GM21390 (cell line): Measurements from ENCODE around the gene PLIN5.

Experiments used
- ATAC-seq: cut with Tn5 transposase; IDR thresholded peaks from one replicate; pipeline ENCODE4 v1.9.1; 2021; ENCODE audit not compliant: unreplicated experiment

Gene PLIN5

DNA sequence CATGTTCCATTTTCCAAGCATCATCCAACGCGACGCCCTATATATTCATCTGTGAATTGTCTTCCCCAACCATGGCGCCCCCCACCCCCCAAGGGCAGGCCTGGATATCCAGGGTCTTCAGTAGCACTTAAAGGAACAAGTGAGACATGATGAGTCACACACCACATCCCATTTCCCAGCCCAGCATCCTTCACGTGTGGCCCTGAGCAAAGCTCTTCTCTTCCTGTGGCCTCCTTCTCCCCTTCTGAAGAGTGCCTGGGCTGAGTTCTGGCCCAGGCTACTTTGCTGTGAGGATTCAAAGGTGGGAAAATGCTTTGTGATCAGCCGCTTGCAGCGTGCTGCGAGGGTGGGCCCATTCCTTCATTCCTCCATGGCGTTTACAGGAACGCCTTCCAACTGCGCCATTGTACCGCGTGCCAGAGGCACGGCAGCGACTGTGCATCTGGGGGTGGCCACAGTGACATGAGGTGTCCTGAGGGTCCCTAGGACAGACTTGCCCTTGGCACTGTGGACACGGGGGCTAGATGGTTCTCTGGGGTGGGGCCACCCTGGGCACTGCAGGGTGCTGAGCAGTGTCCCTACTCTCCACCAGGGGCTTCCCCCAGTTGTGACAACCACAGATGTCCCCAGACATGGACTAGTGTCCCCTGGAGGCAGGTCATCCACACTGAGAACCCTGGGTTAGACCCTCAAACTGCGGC lies 28.4 kb downstream of the PLIN5 start:
- ATAC-seq: no peak

DNA sequence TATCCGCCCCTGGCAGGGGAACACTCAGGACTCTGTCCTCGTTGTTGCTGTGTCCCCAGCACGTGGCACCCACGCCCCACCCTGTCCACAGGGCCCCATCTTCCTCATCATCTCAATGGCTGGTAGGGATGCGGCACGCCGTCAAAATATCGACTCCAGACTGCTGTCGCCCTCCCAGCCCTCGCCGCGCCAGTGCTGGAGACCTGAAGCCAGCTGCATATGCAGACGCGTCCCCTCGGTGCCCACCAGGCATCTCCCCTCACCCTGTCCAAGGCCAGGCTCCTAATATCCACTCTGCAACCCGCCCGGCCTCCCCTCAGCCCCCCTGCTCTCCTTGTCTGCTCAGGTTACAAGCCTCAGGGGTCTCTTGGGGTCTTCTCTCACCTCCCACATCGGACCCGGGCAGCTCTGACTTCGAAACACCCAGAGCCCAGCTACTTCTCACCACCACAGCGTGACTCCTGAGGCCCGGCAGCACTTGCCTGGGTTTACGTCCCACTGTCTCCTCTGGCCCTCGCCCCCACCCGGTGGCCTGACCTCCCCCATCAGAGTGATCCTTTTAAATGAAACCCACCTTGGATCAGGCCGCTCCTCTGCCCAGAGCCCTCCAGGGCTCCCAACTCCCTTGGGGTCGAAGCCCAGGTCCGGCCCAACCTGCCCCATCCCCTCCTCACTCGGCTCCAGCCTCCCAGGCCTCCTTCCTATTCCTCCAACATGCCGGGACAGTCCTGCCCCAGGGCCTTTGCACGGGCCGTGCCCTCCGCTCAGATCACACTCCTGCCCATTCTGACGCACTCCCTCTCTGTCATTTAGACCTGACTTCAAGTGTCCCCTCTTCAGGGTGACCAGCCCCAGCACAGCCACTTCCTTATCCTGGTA lies 29.2 kb downstream of the PLIN5 start:
- no peak for ATAC-seq

DNA sequence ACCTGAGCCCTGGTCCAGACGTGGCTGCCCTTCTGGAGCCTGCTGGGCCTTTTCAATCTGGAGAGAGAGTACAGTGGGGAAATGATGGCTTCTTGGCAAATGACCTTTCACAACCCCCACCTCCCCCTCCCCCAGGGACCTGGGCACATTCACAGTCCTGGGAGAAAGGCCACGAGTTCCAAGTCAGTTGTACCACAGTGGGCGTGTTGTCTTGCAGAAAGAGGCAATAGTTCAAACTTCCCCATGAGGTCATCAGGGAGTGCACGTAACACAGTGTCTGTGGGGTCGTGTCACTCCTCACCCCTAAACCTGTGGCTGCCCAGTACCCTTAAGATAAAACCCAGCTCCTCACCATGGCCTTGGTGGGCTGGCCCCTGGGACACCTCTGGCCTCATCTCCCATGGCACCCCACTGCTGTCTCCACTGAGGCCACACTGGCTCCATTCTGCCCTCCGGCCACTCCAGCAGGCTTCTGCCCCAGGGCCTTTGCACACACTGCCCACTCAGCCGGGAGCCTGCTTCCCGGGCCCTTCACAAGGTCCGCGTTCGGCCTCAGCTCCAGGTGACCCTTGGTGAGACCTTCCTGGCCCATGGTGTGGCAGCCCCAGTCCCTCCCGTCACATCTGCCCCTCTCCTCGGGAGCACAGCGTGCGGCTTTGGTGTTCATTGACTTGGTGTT lies 30.0 kb downstream of the PLIN5 start:
- ATAC-seq: no peak

DNA sequence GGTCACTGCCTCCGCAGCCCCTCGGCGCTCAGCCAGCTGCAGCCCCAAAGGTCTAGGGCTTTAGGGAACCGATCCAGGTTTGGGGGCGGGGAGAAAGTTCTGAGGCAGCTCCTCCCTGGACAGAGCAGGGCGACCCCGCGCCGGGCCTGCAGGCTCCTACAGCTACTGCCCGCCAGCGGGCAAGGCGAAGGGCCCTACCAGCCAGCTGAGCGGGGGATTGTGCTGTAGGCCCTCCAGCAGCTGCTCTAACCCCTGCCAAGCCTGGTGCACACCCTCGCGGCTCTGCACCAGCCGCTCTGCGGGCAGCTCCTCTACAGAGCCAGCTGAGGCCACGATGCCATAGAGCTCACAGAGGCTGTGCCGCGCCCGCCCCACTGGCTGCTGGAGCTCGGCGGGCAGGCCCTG lies 30.7 kb downstream of the PLIN5 start:
- no peak for ATAC-seq

DNA sequence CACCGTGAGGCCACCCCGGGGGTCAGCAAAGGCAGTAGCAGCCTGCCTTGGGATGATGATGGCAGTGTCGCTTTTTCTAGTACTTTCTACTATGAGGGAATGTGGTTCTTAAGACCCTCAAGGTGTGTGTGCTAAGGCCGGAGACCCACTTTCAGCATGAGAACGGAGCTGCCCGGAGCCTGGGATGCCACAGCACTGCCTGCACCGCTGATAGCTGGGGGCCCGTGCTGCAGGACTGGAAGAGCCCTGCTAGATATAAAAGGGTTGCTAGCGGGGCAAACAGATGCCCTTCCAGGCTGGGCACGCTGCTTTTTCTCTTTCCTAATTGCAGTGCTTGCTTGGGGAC lies 31.2 kb downstream of the PLIN5 start:
- no peak for ATAC-seq

DNA sequence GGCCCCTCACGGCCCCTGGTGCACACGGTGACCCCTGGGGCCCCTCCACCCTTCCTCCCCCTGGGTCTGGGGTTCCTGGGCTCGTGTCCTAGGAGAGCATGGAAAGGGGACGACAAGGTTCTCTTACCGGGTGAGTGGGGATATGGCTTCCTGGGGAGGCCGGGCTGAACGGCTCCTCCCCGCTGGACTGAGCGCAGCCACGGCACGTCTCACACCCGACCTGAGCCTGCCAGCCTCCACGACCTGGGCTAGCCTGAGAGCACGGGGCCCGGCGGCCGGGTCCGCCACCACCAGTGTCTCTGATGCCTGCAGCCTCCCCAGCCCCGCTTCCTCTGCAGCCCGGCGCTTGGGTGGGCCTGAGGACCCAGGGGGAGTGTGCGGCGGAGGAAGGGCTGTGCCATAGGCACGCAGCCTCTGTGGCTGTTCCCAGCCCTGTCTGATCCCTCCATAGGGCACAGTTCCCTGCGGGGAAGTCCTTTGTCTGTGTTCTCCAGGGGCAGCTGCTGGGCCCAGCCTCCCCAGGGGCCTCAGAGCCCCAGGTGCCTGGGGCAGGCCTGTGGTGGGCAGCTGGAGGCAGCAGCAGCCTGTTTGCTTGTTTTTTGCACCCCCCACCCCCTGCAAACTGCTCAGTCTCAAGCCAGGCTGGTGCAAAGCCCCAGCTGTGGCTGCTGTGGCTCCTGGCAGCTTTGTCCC lies 31.7 kb downstream of the PLIN5 start:
- no peak for ATAC-seq

DNA sequence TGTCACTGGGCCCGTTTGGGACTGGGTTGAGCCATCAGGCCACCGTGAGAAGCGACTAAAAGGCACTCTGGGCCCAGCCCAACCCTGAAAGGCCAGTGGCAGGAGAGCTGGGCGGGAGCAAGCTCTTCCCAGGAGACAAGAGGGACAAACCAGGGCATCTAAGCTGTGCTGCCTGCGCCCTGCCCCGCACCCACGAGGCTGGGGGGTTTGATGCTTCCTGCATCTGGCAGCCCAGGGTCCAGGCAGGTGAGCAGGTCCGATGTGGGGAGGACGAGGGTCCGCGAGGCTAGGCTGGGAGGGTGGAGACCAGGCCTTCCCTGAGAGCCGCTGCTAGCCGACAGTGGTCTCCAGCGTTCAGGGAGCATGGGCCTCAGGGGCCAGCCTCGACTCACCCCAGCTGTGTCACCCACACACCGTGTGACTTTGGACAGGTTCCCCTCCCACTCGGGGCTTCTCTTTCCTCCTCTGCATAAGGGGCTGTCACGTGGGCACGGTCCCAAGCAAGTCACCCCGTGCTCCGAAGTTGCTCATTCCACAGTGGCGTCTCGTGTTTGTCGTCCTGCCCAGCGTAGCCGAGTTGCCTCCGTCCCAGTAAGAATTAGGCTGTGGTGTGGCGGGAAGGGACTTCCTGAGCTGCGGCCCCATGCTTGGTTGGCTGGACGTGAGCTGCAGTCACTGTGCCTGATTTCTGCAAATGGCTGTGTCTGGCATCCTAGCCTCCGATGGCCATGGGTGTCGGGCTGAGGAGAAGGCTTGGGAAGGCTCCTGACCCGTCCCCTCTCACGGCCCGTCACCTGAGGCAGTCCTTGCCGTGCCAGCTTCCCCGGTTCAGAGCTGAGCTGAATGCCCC lies 32.5 kb downstream of the PLIN5 start:
- no peak for ATAC-seq

DNA sequence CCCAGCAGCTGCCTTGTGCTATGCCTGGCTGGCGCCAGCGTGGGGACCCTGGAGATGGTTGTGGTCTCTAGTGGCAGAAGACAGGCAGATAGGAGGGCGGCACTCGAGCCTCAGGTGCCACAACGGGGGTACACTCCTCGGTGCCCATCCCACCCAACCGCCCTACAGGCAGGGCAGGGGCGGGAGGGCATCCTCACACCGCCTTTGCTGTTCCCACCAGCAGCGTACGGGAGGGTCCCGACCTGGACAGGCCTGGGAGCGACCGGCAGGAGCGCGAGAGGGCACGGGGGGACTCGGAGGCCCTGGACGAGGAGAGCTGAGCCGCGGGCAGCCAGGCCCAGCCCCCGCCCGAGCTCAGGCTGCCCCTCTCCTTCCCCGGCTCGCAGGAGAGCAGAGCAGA lies 33.3 kb downstream of the PLIN5 start:
- no peak for ATAC-seq

DNA sequence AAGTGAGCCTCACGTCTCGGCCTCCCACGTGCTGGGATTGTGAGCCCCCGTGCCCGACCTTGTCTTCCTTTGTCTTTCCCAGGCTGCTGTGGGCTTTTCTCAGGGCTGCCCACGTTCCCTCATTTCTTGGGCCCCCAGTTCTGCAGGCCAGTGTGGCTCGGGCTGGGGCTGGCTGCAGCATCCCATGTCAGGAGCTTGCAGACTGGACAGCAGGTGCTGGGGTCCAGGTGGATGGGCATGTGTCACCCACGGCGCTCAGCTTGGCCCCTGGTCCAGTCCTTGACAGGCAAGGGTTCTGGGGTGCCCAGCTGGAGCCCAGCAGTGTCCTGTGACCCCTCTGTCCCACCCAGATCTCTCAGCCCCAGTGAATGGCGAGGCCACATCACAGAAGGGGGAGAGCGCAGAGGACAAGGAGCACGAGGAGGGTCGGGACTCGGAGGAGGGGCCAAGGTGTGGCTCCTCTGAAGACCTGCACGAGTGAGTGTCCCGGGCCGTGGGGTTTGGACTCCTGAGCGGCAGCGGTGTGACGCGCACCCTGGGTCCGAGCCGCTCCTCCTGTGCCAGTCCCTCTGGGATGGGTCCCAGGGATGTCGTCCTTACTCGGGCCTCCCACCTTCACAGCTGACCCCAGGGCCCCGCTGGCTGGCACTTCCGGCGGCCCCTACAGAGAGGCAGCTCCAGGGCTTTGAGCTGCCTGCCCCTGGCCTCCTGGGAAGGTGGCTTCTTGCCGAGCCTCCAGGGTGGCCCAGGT lies 34.0 kb downstream of the PLIN5 start:
- ATAC-seq: no peak

DNA sequence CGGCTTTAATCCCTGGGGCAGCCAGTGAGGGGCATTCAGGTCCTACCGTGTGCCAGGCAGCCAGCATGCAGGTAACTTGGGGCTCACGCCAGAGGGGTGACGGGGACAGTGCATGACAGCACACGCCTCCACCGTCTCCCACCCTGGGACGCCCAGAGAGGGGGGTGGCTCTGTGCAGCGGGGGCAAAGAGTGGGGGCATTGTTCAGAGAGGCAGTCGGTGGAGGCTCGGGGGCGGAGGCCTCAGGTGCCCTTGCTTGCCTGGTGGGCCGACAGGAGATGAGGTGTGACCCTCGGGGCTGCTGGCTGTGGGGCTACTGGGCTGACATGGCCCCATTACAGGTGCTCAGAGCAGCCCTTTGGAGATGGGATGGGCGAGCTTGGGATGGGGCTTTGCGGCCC lies 35.2 kb downstream of the PLIN5 start:
- no peak for ATAC-seq

DNA sequence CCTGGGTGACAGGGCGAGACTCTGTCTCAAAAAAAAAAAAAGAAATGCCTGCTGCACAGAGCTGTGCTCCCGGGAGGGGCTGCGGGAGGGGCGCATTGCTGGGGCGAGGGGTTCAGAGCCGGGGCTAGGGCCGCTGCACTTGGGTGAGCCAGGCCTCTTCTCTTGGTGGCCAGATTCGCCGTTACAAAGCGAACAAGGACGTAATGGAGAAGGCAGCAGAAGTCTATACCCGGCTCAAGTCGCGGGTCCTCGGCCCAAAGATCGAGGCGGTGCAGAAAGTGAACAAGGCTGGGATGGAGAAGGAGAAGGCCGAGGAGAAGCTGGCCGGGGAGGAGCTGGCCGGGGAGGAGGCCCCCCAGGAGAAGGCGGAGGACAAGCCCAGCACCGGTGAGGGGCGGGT lies 35.7 kb downstream of the PLIN5 start:
- no peak for ATAC-seq

DNA sequence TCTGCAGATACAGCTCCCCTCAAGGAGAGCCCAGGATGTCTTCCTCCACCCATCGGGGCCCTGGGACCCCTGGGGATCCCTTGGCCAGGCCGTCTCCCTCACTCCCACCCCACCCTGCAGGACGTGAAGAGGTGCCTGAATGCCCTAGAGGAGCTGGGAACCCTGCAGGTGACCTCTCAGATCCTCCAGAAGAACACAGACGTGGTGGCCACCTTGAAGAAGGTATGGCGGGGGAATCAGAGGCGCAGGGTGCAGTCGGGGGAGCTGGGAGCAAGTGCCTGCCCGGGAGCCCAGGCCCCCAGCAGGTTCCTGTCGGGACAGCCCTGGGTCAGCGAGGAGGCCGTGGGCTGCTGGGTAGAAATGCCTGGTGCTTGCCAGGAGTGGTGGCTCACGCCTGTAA lies 36.3 kb downstream of the PLIN5 start:
- ATAC-seq: no peak

DNA sequence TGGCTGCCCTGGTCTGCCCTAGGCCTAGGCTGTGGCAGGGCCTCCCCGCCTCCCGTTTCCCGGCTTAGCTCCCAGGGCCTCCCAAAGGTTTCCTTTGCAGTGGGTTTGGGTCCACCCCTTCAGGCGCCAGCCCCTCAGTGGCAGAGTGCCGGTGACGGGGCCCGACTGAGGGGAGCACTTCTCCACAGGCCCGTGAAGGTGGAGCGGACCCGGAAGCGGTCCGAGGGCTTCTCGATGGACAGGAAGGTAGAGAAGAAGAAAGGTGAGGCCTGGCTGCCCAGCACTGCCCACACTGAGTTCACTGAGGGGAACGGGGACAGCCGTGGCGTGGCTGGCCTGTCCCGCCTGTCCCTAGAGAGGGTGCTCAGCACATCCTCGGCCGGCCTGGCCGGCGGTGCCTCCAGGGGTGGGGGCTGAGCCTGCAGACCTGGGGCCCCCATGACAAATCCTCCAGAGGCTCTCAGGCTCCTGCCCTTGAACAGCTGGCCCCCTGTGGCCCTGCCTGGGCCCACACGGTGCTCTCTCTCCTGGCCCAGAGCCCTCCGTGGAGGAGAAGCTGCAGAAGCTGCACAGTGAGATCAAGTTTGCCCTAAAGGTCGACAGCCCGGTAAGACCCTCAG lies 37.1 kb downstream of the PLIN5 start:
- ATAC-seq: no peak

DNA sequence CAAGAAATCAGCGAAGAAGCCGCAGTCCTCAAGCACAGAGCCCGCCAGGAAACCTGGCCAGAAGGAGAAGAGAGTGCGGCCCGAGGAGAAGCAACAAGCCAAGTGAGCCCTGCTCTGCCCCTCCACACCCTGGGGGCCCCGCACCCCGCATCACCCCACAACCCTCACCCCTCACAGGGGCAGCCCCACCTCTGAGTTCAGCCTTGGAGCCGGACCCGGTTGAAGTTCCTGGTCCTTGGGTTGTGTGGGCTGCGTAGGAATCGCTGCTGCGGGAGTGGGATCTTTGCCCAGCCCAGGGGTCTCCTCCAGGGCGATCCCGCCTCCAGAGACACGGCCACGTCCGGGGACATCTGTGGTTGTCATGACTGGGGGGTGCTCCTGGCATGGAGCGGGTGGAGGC lies 38.7 kb downstream of the PLIN5 start:
- no peak for ATAC-seq

DNA sequence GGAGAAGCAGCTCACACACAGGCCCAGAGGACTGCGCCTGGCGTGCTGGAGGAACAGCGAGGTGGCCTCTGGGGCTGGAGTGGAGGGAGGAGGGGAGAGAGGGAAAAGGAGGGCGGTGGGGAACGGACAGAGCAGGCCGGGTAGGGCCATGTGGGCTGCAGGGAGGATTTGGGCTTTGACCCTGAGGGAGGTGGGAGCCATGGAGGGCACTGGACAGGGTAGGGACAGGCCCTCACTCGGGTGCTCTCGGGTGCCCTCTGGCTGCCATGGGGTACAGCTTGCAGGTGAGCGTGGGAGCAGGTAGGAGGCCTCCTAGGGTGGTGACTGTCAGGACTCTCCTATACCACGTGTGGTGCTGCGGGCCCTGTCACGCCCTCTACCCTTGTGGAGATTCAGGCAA lies 39.6 kb downstream of the PLIN5 start:
- ATAC-seq: no peak

DNA sequence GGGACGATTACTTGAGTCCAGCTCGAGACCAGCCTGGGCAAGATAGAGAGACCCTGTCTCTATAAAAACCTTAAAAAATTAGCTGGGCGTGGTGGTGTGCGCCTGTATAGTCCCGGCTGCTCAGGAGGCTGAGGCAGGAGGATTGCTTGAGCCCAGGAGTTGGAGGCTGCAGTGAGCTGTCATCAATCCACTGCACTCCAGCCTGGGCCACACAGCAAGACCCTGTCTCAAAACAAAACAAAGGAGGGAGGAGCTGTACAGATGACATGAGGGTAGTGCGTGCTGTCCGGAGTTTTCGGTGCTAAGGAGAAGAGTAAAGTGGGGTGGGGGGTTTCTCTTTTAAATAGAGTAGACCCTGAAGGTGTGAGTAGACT lies 40.3 kb downstream of the PLIN5 start:
- no peak for ATAC-seq

DNA sequence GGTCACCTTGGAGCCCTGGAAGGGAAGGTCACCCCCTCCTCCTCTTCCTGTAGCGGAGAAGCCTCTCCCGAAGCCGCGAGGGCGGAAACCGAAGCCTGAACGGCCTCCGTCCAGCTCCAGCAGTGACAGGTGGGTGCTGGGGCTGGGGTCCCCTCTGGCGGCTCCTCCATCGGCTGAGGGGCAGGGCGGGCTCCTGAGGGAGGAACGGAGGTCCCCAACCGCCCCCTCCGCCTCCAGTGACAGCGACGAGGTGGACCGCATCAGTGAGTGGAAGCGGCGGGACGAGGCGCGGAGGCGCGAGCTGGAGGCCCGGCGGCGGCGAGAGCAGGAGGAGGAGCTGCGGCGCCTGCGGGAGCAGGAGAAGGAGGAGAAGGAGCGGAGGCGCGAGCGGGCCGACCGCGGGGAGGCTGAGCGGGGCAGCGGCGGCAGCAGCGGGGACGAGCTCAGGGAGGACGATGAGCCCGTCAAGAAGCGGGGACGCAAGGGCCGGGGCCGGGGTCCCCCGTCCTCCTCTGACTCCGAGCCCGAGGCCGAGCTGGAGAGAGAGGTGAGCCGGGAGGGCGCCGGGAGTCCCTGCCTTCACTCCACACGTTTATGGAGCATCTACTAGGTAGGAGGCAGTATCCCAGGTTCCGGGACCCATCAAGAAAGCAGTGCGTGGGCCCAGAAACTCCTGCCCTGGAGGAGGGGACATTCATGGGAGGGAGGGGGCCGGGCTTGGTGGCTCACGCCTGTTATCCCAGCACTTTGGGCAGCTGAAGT lies 40.9 kb downstream of the PLIN5 start:
- no peak for ATAC-seq

DNA sequence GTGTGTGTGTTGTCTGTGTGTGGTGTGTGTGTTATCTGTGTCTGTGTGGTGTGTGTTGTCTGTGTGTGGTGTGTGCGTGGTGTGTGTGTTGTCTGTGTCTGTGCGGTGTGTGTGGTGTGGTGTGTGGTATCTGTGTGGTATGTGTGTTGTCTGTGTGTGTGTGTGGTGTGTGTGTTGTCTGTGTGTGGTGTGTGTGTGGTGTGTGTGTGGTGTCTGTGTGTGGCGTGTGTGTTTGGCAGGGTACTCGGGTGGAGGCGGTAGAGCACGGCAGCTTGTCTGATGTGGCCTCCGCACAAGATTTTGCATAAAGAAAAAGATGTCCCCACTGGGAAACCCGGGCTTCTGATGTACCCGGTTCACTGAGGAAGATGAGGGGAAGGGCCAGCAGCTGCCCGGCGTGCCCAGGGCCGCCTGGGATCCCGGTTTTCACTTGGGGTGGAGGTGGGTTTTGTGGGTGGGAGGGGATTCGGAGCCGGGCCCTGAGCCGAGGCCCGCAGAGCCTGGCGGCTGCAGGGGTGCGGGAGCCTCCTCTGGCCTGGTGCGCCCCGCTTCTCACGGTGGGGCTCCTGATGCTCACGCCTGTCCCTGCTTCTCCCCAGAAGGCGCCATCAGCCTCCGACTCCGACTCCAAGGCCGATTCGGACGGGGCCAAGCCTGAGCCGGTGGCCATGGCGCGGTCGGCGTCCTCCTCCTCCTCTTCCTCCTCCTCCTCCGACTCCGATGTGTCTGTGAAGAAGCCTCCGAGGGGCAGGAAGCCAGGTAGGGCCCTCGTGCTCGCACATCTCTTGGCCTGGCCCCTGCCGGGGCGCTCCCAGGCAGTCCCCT lies 41.7 kb downstream of the PLIN5 start:
- ATAC-seq: no peak
